Measurements from ENCODE around the gene ZSCAN20. TPM values are rescaled to one million over a fixed set of nuclear protein-coding genes. Genes with fewer than 3 reads are reported as not detected.

Gene ZSCAN20
- total RNA-seq, 4 donors from 2014 or later: 2.7 to 7.0 (median 4.2) TPM

GRCh38 chr1:33527934-33528333 is 55.5 kb downstream of the ZSCAN20 start:
- intact Hi-C loops (cut with DNase I; ENCODE audit: low total_unique reads): no loop called here
- Histone ChIP-seq H3K27me3 (no peaks in the 10 kb centered on the region), H3K4me1 (no peaks in the 10 kb centered on the region), H3K9me3 (no peaks in the 10 kb centered on the region), H3K36me3 (no peaks in the 10 kb centered on the region), H3K4me3 (no peak overlapping the region), H3K27ac (no peak overlapping the region)
- TF ChIP-seq, protein P1, sequence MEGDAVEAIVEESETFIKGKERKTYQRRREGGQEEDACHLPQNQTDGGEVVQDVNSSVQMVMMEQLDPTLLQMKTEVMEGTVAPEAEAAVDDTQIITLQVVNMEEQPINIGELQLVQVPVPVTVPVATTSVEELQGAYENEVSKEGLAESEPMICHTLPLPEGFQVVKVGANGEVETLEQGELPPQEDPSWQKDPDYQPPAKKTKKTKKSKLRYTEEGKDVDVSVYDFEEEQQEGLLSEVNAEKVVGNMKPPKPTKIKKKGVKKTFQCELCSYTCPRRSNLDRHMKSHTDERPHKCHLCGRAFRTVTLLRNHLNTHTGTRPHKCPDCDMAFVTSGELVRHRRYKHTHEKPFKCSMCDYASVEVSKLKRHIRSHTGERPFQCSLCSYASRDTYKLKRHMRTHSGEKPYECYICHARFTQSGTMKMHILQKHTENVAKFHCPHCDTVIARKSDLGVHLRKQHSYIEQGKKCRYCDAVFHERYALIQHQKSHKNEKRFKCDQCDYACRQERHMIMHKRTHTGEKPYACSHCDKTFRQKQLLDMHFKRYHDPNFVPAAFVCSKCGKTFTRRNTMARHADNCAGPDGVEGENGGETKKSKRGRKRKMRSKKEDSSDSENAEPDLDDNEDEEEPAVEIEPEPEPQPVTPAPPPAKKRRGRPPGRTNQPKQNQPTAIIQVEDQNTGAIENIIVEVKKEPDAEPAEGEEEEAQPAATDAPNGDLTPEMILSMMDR (IDR thresholded peaks at IDR 0.05 in 4 of 5, conservative IDR thresholded peaks at IDR 0.05 in 1 of 5): no peak
- no peak for TF ChIP-seq POLR2A (IDR thresholded peaks at IDR 0.05)
- no peak for ATAC-seq
- DNase-seq: no peak
- in situ Hi-C loops (cut with MboI; ENCODE audit: low sequenced_read_pairs in 4 of 4): no loop called here

DNA sequence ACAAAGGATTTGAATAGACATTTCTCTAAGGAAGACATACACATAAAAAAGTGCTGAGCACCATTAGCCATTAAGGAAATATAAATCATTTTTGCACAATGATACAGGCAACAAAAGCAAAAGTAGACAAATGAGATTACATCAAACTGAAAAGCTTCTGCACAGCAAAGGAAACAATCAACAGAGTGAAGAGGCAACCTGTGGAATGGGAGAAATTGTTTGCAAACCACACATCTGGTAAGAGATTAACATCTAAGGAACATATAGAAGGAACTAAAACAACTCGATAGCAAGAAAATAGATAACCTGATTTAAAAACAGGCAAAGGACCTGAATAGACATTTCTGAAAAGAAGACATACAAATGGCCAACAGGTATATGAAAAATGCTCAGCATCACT is 57.5 kb downstream of the ZSCAN20 start:
- intact Hi-C loops (cut with DNase I; ENCODE audit: low total_unique reads) (no loop called here), in situ Hi-C loops (cut with MboI; ENCODE audit: low sequenced_read_pairs in 4 of 4) (no loop called here)
- no peak for DNase-seq
- Histone ChIP-seq H3K4me3 (no peak overlapping the region), H3K27me3 (no peaks in the 10 kb centered on the region), H3K27ac (no peak overlapping the region), H3K9me3 (no peaks in the 10 kb centered on the region), H3K4me1 (no peaks in the 10 kb centered on the region), H3K36me3 (no peaks in the 10 kb centered on the region)
- no peak for ATAC-seq
- no peak for TF ChIP-seq POLR2A (IDR thresholded peaks at IDR 0.05)
- TF ChIP-seq, protein P1 (IDR thresholded peaks at IDR 0.05 in 4 of 5, conservative IDR thresholded peaks at IDR 0.05 in 1 of 5): no peak

DNA sequence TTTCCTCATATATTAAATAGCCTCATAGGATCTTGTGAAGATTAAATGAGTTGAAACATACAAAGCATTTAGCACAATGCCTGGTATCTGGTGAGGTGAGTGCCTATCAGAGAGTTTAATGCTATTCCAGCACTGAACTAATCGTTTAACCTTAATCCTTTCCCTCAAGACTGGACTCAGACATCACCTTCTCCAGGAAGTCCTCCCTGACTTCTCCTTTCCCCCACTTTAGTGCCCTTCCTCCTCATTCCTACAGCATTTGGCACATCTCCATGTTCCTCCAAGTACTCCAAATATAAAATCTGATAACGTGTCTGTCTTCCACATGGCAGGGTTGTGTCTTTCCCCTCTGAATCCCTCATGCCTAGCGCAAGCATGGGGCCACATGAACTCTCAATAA is 59.8 kb downstream of the ZSCAN20 start:
- no peaks in the 10 kb centered on the region for H3K27me3 ChIP-seq
- intact Hi-C loops (cut with DNase I; ENCODE audit: low total_unique reads) (no loop called here), in situ Hi-C loops (cut with MboI; ENCODE audit: low sequenced_read_pairs in 4 of 4) (no loop called here)
- H3K4me3 ChIP-seq: no peak overlapping the region
- ATAC-seq (no peak), DNase-seq (no peak)
- TF ChIP-seq POLR2A (IDR thresholded peaks at IDR 0.05): no peak
- TF ChIP-seq, protein P1 (IDR thresholded peaks at IDR 0.05 in 4 of 5, conservative IDR thresholded peaks at IDR 0.05 in 1 of 5): no peak
- no peaks in the 10 kb centered on the region for H3K4me1 ChIP-seq
- no peaks in the 10 kb centered on the region for H3K9me3 ChIP-seq
- H3K36me3 ChIP-seq: no peaks in the 10 kb centered on the region
- H3K27ac ChIP-seq: no peak overlapping the region

DNA sequence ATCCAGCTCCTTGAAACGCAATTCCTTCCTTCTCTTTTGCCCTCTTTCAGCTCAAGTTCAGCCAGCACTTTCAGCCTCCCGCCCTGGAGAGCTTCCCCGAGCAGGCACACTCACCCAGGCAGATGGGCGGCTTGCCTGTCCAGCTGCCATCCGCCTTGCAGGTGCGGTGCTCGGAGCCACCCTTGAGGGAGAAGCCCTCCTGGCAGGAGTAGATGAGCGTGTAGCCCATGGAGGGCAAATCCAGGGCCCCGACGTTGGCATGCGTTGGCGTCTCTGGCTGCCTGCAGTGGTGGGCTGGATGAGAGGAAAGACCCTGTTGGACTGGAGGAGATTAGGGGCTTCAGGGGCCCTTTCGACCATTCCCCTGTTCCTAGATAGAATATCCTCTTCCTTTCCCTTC is 60.5 kb downstream of the ZSCAN20 start:
- ATAC-seq (no peak), DNase-seq (no peak)
- Histone ChIP-seq H3K27ac (no peak overlapping the region), H3K4me1 (no peaks in the 10 kb centered on the region), H3K36me3 (no peaks in the 10 kb centered on the region), H3K9me3 (no peaks in the 10 kb centered on the region), H3K4me3 (no peak overlapping the region), H3K27me3 (no peaks in the 10 kb centered on the region)
- intact Hi-C loops (cut with DNase I; ENCODE audit: low total_unique reads): no loop called here
- TF ChIP-seq, protein P1 (IDR thresholded peaks at IDR 0.05 in 4 of 5, conservative IDR thresholded peaks at IDR 0.05 in 1 of 5): no peak
- TF ChIP-seq POLR2A (IDR thresholded peaks at IDR 0.05): no peak
- in situ Hi-C loops (cut with MboI; ENCODE audit: low sequenced_read_pairs in 4 of 4): no loop called here

- H3K4me3 ChIP-seq: no peak overlapping the region
- H3K27me3 ChIP-seq: no peaks in the 10 kb centered on the region
- H3K4me1 ChIP-seq: no peaks in the 10 kb centered on the region
- no peaks in the 10 kb centered on the region for H3K36me3 ChIP-seq
- intact Hi-C loops (cut with DNase I; ENCODE audit: low total_unique reads): no loop called here
- H3K9me3 ChIP-seq: no peaks in the 10 kb centered on the region
- ATAC-seq (no peak), DNase-seq (no peak)
- in situ Hi-C loops (cut with MboI; ENCODE audit: low sequenced_read_pairs in 4 of 4): no loop called here
- TF ChIP-seq, protein P1 (IDR thresholded peaks at IDR 0.05 in 4 of 5, conservative IDR thresholded peaks at IDR 0.05 in 1 of 5): no peak
- no peak for TF ChIP-seq POLR2A (IDR thresholded peaks at IDR 0.05)
- no peak overlapping the region for H3K27ac ChIP-seq
Measured at GRCh38 chr1:33535334-33535733, 62.9 kb downstream of the ZSCAN20 start.

Data from gastrocnemius medialis (tissue), 4 donors.